GM19099 (cell line): ENCODE data around the gene LTBP2.

Experiments
- POLR2A ChIP-seq: IDR thresholded peaks from 3 replicates; pipeline ENCODE4 v1.6.1; 2011; ENCODE audit warnings: low read depth; ENCODE audit not compliant: insufficient read length; ENCODE audit errors: extremely low read depth

The LTBP2 gene

GRCh38 chr14:74591899-74592298 is 20.1 kb downstream of the LTBP2 start:
- TF ChIP-seq POLR2A, result no peak

DNA sequence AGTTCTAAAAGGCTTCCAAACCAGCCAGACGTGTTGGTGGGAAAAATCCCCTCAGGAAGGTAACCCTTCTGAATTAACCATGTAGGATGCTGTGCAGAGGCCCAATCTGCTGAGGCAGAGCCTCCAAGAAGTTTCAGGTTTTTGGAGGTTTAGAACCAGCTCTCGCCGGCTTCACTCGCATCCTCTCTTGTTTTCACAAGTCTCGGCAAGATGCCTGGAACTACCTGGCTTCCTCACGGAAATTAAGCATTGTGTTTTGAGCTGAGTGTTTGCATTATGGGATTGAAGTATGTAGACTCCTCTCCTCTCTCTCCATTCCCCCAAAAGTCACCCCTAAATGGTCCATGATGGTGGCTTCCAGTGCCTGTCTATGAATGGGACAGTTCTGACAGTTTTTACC is 20.6 kb downstream of the LTBP2 start:
- no peak for TF ChIP-seq POLR2A

GRCh38 chr14:74589291-74589879 is 22.7 kb downstream of the LTBP2 start:
- TF ChIP-seq POLR2A, result no peak

GRCh38 chr14:74587363-74587707 is 24.7 kb downstream of the LTBP2 start:
- no peak for TF ChIP-seq POLR2A

DNA sequence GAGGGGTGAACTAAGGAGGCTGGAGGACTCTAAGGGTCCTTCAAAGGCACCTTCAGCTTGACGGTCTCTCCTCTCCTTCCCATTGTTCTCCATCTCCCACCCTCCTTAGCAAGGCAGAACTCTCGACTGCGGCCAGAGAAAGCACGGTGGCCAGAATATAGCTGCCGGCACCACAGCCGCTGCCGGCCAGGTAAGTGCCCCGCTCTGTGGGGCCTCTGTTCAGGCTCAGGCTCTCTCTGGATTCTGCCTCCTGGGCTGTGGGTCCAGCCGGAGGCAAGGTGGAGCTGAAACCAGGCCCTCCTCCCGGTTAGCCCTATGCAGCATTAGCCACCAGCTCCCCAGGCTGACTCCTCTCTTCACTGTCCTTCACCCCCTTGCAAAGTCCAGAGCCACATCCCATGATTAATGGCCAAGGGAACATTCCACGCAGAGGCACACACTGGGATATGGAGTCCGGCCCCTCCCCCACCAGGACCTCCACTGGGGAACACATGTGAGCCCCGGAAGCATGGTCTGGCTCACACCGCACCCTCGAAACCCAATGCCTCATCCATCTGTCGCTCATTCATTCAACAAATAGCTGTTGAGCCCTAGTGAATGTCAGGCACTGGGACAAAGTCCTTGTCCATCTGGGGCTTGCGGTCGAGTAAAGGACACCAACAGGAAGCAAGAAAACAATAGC is 25.2 kb downstream of the LTBP2 start:
- TF ChIP-seq POLR2A, result no peak

DNA sequence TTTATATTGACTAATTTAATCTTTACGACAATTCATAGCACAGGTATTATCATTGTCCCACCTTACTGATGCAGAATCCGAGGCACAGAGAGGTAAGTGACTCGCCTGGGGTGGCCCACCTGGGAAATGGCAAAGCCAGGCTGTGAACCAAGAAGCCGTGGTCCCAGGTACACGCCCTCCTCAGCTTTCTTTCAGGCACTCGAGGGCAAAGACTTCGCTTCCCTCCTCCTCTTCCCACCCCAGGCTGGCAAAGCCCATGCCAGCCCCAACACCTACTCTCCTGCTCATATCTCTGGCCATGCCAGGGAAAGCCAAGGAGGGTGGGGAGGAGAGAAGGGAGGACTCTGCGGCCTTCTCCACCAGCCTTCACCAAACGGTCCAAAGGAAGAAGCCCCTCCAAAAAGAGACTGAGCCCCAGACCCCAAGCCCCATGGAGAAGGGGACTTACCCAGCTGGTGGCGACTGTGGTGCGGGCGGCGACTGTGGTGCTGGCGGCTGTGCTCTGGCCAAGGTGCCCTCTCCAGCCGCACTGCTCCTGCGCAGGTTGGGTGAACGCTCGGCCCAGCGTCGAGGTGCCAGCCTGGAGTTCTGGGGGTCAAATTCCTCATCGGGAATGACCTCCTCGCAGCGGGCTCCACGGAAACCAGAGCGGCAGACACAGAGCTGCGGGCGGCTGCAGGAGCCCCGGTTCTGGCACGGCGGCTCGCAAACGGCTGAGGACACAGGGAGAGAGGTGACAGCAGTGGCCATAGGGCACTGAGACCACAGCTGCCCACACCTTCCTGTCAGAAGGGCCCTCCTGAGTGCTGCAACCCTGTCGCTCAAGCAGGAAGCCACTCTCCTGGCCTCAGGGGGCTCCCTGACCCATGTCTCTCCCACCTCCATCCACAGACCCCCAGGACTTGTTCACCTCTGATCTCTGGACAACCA is 26.4 kb downstream of the LTBP2 start:
- TF ChIP-seq POLR2A, result no peak

DNA sequence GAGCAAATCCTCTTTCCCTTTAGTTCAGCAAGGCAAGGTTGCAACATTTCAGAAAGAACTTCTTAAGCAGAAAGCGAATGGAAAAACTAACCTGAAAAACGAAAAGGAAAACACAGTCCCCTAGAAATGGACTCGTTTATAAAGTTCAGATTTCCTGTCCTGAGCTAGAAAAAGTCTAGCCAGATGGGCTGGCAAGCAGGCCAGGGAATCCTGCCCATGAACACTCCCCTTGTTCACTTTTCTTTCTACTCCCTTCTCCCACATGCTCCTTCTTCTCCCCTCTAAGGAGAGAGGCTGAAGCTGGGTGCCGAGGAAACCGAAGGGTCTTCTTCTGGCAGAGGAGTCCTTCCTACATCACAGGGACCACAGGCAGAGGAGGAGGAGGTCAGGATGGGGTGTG is 27.1 kb downstream of the LTBP2 start:
- TF ChIP-seq POLR2A, result no peak

DNA sequence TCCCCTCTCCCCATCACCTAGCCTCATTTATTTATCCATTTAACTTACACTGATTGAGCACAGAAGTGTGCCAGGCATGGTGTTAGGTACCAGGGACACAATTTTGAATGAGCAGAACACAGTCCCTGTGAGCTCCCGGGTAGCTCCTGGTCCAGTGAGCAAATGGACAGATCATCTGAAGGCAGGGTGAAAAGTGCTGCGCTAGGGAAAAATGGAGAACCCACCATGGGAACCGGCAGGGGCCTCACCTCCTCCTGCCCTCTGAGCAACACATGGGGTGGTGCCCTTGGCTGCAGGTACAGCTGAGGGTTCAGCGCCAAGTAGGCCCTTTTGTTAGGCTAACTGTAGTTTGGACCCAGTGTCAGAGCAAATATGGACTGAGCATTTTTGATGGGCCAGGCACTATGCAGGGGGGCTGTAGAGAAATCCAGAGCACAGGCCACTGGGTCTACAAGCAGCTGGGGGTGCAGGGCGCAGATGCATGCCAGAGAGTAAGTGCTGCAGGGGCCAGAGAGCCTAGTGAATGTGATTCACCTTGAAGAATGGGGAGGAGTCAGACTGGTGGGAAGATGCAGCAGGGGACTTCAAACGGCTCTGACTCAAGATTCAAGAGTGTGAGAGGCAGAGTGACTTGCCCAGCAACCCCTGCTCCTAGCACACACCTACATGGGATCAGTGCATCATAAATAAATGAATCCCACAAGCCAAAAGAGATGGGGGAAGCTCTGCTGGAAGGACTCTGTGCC is 28.2 kb downstream of the LTBP2 start:
- no peak for TF ChIP-seq POLR2A

GRCh38 chr14:74582910-74583581 is 29.0 kb downstream of the LTBP2 start:
- TF ChIP-seq POLR2A, result no peak

- no peak for TF ChIP-seq POLR2A
Observed at GRCh38 chr14:74580275-74580672, 31.8 kb downstream of the LTBP2 start.

- no peak for TF ChIP-seq POLR2A
Observed at GRCh38 chr14:74579447-74580274, 32.4 kb downstream of the LTBP2 start.

DNA sequence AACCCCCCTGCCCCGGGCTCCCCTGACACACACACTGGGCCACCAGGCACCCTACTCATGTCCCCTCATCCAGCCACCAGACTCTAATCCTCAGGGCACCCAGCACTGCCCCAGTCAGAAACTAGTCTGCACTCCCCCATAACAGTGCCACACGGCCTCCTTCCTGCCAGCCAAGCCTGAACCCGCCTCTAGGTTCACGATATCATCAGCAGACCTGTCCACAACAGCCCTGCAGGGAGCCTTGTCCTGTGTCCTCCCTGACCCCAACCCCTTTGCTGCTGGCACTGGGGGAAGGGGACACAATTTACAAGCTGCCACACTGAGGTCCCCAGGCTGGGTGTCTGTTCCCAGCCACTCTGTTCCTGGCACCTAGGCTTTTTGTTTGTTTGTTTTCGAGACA is 33.6 kb downstream of the LTBP2 start:
- no peak for TF ChIP-seq POLR2A

DNA sequence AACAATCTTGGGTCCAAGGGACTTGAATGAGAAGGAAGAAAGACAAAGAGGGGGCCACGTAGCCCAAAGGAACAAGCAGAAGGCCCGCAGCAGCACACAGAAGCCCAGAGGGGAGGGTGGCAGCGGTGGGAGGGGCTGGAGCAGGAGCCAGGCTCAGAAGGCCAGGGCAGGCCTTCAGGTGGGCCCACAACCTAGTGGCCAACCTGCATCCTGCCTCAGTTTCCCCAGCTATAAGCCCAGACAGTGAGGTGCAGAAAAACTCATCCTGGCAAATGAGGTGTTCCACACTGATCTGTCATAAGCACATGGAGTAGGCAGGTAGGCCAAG is 34.1 kb downstream of the LTBP2 start:
- no peak for TF ChIP-seq POLR2A
